HG02678 (cell line): ENCODE measurements around the gene CTXN3.

ENCODE experiments used
- ATAC-seq: cut with Tn5 transposase; IDR thresholded peaks from one replicate; pipeline ENCODE4 v1.9.1; 2021; ENCODE audit warnings: mild to moderate bottlenecking, moderate library complexity; ENCODE audit not compliant: unreplicated experiment

Gene CTXN3

GRCh38 chr5:127649018-127649439 lies at the start of gene CTXN3:
TSS of gene CTXN3 (plus strand) at chr5:127649082. CDS start at chr5:127657522, 8,440 bp downstream.
- no peak for ATAC-seq

DNA sequence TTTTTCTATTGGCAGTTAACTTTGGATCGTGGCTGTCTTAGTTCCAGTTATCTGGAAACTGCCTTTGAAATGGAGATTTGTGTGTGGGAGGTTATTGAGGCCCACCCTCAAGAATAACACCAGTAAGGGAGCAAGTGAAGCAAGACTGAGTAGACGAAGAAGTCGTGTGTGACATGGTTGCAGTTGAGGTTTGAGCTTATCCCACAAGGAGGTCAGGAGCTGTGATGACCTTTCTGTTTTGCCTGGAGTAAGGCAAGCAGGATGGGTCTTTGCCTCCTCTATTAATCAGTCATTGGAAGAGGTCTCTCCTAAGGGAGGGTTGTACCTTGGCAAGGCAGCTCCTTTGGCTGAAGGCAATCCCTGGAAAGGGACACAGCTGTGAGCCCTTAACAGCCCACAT lies 49.6 kb upstream of the CTXN3 start:
- no peak for ATAC-seq

DNA sequence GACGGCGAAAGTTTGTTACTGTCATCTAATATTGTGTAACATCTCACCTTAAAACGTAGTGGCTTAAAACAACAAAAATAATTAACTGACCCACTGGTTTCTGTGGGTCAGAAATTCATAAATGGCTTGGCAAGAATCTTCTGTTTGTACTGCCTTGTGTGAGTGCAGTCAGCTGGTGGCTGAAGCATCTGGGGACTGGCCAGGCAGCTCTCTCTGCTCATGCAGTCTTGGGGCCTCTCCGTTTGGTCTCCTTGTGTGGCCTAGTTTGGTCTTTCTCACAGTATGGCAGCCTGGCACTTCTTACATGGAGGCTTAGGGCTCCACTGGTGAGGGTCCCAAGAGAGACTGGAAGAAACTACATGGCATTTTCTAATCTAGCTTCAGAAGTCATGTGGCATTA lies 49.0 kb upstream of the CTXN3 start:
- no peak for ATAC-seq

DNA sequence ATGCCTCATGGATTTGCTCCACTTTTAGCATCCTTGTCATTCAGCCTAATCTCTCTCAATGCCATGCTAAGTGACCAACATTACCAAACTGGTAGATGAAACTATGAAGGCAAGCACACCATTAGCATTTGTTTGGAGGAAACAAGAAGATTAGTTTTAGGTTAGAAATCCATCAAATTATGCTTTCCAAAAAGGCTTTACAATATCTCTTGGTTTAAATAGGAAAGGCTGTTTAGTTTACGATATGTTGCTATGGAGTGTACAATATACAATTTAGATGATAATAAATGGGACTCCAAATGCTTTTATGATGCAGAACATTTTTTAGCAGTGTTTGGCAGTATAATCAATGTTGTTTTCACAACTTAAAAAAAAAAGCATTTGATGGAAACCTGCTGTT lies 47.8 kb upstream of the CTXN3 start:
- no peak for ATAC-seq

DNA sequence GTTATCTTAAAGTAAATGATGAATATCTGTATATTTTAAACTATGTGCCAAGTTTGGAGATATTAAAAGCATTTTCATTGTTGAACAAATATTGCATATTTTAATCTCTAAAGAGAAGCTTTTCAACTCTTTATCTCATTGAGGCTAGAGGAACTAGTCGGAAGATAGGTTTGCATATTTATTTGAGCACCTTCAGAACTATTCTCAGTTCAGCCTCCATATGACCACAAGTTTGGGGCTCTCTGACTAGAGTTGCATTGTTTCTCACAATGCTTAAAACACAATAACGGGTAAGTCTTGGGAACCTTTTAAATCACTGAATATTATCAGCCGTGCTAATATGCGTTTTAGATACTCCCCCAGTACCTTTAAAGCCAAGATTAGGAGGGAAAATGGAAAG lies 47.3 kb upstream of the CTXN3 start:
- no peak for ATAC-seq

DNA sequence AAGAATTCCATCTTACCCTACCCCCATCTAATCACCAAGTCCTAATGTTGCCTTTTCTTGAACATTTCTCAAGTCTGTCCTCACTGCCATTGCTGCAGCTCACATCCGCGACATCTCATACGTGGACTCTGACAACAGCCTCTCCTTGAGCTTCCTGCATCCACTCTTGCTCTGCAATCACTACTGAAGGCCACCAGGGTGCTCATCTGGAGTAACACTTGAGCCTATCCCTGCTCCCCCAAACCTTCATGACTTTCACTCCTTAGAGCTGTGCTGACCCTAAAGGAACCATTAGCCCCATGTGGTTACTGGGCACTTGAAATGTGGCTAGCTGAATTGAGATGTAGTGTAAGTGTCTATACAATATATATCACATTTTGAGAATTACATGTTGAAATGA lies 46.4 kb upstream of the CTXN3 start:
- ATAC-seq, result no peak

- peak; percentile 31 for ATAC-seq
These were observed 45.7 kb upstream of the CTXN3 start for GRCh38 chr5:127602896-127603844.

- no peak for ATAC-seq
These were observed 40.7 kb upstream of the CTXN3 start for GRCh38 chr5:127608077-127608660.

DNA sequence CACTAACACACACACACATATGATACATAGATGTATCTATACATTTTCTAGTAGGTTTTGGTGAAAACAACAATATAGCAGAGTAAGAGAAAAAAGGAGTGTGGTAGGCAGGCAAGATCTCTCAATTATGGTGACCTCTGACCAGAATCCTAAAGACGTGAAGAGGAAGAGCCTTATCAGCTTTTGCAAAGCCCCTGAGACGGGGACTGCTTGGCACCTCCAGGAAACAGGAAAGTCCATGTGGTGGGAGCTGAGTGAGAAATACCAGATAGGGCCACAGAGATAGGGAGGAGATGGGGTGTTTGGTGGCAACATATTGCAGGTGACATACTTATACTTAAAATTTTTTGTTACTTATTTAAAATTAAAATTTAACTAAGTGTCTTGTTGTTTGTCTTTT lies 39.9 kb upstream of the CTXN3 start:
- no peak for ATAC-seq

DNA sequence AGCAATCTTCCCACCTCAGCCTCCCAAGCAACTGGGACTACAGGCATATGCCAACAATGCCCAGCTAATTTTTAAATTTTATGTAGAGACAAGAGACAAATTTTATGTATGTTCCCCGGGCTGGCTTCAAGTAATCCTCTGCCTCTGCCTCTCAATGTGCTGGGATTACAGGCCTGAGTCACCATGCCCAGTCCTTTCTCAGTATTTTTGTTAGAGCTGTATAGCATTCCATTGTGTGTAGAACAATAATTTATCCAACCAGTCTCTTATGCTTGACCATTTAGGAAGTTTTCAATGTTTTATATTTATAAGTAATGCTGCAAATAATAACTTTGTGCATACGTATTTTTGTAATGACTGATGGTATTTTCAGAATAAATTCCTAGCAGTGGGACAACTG lies 38.9 kb upstream of the CTXN3 start:
- no peak for ATAC-seq

GRCh38 chr5:127612441-127613141 lies 36.3 kb upstream of the CTXN3 start:
- peak; percentile 42 for ATAC-seq

GRCh38 chr5:127615916-127616315 lies 33.0 kb upstream of the CTXN3 start:
- no peak for ATAC-seq

DNA sequence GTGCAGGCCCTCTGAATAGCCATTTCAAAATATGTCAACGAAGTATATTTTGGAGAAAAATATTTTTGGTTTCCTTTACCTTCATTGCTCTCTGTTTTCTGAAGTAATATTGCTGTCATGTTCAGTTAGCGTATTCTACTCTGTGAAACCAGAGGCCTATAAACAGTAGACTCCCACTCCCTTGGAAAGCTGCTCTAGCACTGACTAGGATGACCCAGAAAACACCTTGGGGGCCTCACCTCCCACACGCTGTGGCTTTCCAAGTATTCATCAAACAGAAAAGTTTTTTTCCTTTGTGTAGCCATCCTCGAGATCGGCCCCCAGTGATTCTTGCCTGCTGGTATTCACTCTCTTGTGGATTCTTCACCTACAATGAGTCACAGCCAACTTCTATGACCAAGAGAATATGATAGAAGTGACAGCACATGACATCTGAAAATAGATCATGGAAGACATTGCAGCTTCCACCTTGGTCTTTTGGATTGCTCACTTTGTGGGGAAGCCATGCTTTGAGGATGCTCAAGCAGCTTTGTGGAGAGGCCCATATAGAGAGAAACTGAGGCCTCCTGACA lies 28.9 kb upstream of the CTXN3 start:
- no peak for ATAC-seq

GRCh38 chr5:127621601-127622325 lies 27.1 kb upstream of the CTXN3 start:
- no peak for ATAC-seq

DNA sequence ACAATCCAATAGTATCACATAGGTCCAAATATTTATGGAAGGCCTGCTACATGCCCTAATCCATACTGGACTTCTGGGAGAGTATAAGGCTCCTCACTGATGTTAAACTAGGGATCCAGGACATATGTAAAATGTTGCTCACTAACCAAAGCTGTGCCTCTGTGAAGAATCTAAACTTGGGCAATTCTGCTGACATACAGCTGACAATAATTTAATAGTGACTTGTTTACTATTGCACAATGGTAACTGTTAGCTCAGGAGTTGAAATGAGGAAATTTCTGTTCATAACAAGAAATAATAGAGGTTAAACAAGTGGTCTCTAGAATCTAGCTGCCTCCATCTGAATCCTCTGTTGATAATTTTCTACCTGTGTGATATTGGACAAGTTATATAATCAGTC lies 14.9 kb upstream of the CTXN3 start:
- ATAC-seq, result no peak

DNA sequence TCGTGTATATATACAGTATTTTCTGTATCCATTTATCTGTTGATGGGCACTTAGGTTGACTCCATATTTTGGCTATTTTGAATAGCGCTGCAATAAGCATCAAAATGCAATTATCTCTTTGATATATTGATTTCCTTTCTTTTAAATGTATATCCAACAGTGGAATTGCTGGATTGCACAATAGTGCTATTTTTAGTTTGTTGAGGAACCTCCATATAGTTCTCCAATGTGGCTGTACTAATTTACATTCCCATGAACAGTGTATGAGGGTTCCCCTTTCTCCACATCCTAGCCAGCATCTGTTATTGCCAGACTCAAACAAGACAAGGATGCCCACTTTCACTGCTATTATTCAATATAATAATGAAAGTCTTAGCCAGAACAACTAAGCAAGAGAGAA lies 9.1 kb upstream of the CTXN3 start:
- ATAC-seq, result no peak

GRCh38 chr5:127642949-127643348 lies 5.9 kb upstream of the CTXN3 start:
- no peak for ATAC-seq

- ATAC-seq, result no peak
These were observed 5.3 kb upstream of the CTXN3 start for GRCh38 chr5:127643607-127644006.

DNA sequence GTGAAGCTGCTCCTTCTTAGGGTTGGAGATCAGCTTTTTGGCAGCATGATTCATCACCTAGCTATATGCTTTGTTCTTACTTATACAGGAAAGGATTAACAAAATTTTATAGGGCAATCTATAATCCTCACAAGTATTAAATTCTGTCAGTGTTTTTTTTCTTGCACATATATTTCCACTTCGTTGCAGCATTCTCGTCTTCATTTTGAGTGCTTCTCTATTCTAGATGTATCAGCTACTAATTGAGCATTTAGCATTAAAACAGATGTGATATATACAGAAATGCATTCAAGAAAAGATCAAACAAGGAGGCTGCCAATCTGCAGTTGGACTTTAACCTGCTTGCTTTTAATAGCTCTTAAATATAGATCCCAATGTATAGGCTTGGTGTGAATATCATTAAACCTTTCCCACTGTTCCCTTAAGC lies 3.6 kb upstream of the CTXN3 start:
- no peak for ATAC-seq

DNA sequence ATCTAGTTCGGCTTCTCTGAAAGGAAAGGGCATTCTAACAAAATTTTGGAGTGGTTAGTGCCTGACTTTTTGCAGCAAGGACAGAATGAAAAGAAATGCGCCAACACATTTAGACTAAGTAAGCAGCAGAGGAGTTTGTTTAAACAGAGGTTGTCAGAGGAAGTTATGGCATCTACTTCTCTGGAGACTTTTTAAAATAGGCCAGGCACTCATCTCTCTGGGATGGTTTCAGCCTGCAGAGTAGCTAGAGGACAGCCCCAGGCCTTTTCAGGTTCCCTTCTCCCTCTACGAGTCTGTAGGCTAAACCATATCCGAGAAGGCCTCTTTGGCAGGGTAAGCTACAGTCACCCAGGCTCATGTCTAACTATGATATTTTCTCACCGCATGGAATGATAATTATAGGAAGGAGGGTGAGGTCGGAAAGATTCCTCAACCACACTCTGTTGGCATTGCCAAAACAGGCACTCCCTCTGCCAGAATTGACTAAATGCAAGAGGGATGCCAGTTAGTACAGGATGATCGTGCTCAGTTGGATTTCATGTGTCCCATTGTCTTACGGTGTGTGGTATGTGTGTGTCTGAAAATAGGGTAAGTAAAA lies 1.4 kb upstream of the CTXN3 start:
- ATAC-seq, result no peak
